Ovary (tissue), 9 donors: ENCODE measurements around the gene UNC5C. TPM values are rescaled to one million over a fixed set of nuclear protein-coding genes. Genes with fewer than 3 reads are reported as not detected.
"Not testable (repeated sequence)": the region's sequence is repeated elsewhere in the genome, so short reads cannot be mapped to it uniquely, and the experiment has no call there.

Experiments
- DNase-seq, 5 donors: peaks; one replicate each; pipeline ENCODE4 v3.0.0-alpha.2; 2019 to 2020
- H3K27ac ChIP-seq, 2 donors: fragments of 200-600 bp; one replicate each; pipeline versions ENCODE4 v1.5.1 to v1.8.0; 2019 to 2022
- H3K27me3 ChIP-seq: fragments of 200-600 bp; one replicate; pipeline ENCODE4 v1.8.0; 2022
- H3K36me3 ChIP-seq: fragments of 200-600 bp; sonication (generic); one replicate; pipeline ENCODE4 v1.5.1; 2019
- H3K4me1 ChIP-seq: one replicate; pipeline ENCODE4 v1.8.1; 2013; ENCODE audit warnings: mild to moderate bottlenecking, moderate library complexity; ENCODE audit not compliant: insufficient read depth
- H3K4me3 ChIP-seq: fragments of 200-600 bp; sonication (generic); one replicate; pipeline ENCODE4 v1.5.1; 2017
- H3K9me3 ChIP-seq, 2 donors: fragments of 200-600 bp in 1 of 2; sonication (generic) in 1 of 2; one replicate each; pipeline versions ENCODE4 v1.5.1 to v1.8.1; 2013 to 2019; ENCODE audit warnings: mild to moderate bottlenecking in 1 of 2, moderate library complexity in 1 of 2
- EP300 ChIP-seq: sonication (generic); formaldehyde crosslinking; IDR thresholded peaks from one replicate; pipeline ENCODE4 v1.6.1; 2017; ENCODE audit warnings: antibody characterized with exemption
- POLR2A ChIP-seq: fragments of 450-650 bp; IDR thresholded peaks from one replicate; pipeline ENCODE4 v1.6.1; 2017; ENCODE audit warnings: antibody characterized with exemption, mild to moderate bottlenecking, moderate library complexity
- whole genome bisulfite sequencing, 3 donors: extraction: QIAGEN DNeasy Blood & Tissue Kit in 1 of 3; methylation state at CpG; one replicate each; pipeline versions ENCODE4 v1.1.5 to v1.1.7; 2013 to 2017; 5-methylcytosine and 5-hydroxymethylcytosine counted together
- intact Hi-C, 4 donors: fragments of 100-400 bp; cut with DNase I; formaldehyde crosslinking; loops; one replicate each; pipeline versions ENCODE4 v1.11.0 to v1.15.1; 2022 to 2023
- polyA plus RNA-seq, 2 donors: library from polyadenylated mRNA; stranded (reverse); fragments of 200-250 nt in 1 of 2; fragments of 350-450 nt in 1 of 2; fragmentation: Illumina TruSeq in 1 of 2; extraction: RNeasy Lipid Tissue Mini Kit (QIAGEN cat#74804) in 1 of 2; gene quantifications; one replicate each; pipeline ENCODE4 v1.2.3, GENCODE V29; 2013 to 2014
- total RNA-seq, 7 donors: library from RNA; depleted of rRNA in 2 of 7; stranded (reverse); fragments of >200 nt in 2 of 7; fragmentation: NEBNext Ultra II Directional in 3 of 7; extraction: Animal tissue kit (Norgen Biotek cat#: 25700) in 3 of 7; gene quantifications; one replicate each; pipeline versions ENCODE4 v1.1.0 to v1.2.4, GENCODE V29; 2016 to 2023
- TF ChIP-seq, protein P1 (sequence below), 3 donors: fragments of 450-650 bp in 2 of 3; fragments of 200-600 bp in 1 of 3; IDR thresholded peaks; one replicate each; pipeline versions ENCODE4 v1.5.1 to v1.8.0; 2016 to 2022; ENCODE audit warnings: antibody characterized with exemption in 3 of 3, mild to moderate bottlenecking in 1 of 3
- donor health status: DM: no; HTN: no; CAD: no; lungs with moderate emphysema.
- donor health status: DM: no; HTN: no; CAD: no.
- donor health status: Bipolar disorder and iron deficiency.
- donor health status: DM: yes; HTN: yes; CAD: no.
- donor health status: DM: no; HTN: no; CAD: no.
- donor health status: DM: yes; HTN: yes; CAD: no.

UNC5C gene
- total and polyA plus RNA-seq, 9 donors = 1.8 to 9.4 (median 3.9) TPM

DNA sequence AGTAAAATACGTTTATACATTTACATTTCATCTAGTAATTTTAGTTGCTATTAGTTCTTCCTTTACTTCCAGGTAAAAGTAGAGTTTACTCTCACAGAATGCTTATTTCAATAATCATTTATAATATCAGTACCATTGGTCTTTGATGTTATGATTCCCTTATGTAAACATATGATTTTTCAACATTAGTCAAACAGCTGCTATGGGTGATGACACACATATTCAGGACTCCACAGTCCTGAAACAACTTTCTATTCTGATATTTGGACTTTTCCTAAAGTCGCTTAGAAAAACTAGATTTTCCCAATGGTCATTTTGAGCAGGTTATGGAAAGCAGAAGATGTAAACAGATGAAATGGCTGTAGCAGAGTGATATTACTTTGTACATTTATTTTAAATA is 369.8 kb downstream of the UNC5C start:
- TF ChIP-seq POLR2A (no peak), EP300 (no peak)
- TF ChIP-seq, protein P1, sequence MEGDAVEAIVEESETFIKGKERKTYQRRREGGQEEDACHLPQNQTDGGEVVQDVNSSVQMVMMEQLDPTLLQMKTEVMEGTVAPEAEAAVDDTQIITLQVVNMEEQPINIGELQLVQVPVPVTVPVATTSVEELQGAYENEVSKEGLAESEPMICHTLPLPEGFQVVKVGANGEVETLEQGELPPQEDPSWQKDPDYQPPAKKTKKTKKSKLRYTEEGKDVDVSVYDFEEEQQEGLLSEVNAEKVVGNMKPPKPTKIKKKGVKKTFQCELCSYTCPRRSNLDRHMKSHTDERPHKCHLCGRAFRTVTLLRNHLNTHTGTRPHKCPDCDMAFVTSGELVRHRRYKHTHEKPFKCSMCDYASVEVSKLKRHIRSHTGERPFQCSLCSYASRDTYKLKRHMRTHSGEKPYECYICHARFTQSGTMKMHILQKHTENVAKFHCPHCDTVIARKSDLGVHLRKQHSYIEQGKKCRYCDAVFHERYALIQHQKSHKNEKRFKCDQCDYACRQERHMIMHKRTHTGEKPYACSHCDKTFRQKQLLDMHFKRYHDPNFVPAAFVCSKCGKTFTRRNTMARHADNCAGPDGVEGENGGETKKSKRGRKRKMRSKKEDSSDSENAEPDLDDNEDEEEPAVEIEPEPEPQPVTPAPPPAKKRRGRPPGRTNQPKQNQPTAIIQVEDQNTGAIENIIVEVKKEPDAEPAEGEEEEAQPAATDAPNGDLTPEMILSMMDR (IDR thresholded peaks at IDR 0.05) = no peak
- Histone ChIP-seq H3K4me3 (no peak overlapping the region), H3K4me1 (no peaks in the 10 kb centered on the region), H3K27ac (no peak overlapping the region), H3K36me3 (no peaks in the 10 kb centered on the region), H3K27me3 (no peaks in the 10 kb centered on the region), H3K9me3 (no peaks in the 10 kb centered on the region)
- intact Hi-C loops = no loop called here
- 77 to 88% (median 80%) methylated on average over 2 of the region's 2 CpGs for WGBS, 3 donors
- DNase-seq = no peak

- intact Hi-C loops, DNase-seq, H3K27me3 ChIP-seq, H3K36me3 ChIP-seq, H3K4me1 ChIP-seq, H3K9me3 ChIP-seq, H3K4me3 ChIP-seq, H3K27ac ChIP-seq: not testable (repeated sequence)
- WGBS, 3 donors = 95 to 100% (median 98%) methylated on average over 1 of the region's 3 CpGs
Observed at GRCh38 chr4:95171377-95171776, 377.4 kb downstream of the UNC5C start.

GRCh38 chr4:95170176-95170575 is 378.6 kb downstream of the UNC5C start:
- no peaks in the 10 kb centered on the region for H3K9me3 ChIP-seq
- intact Hi-C loops = no loop called here
- DNase-seq = no peak
- no peak overlapping the region for H3K27ac ChIP-seq
- H3K4me3 ChIP-seq = no peak overlapping the region
- TF ChIP-seq EP300 = no peak
- TF ChIP-seq POLR2A = no peak
- TF ChIP-seq, protein P1 (IDR thresholded peaks at IDR 0.05) = no peak
- H3K36me3 ChIP-seq = no peaks in the 10 kb centered on the region
- H3K27me3 ChIP-seq = no peaks in the 10 kb centered on the region
- H3K4me1 ChIP-seq = no peaks in the 10 kb centered on the region
- 95 to 98% (median 96%) methylated on average over 7 of the region's 7 CpGs for WGBS, 3 donors

- TF ChIP-seq EP300 (no peak), POLR2A (no peak)
- TF ChIP-seq, protein P1 (IDR thresholded peaks at IDR 0.05) = no peak
Observed at GRCh38 chr4:95167805-95168204, 381.0 kb downstream of the UNC5C start.

DNA sequence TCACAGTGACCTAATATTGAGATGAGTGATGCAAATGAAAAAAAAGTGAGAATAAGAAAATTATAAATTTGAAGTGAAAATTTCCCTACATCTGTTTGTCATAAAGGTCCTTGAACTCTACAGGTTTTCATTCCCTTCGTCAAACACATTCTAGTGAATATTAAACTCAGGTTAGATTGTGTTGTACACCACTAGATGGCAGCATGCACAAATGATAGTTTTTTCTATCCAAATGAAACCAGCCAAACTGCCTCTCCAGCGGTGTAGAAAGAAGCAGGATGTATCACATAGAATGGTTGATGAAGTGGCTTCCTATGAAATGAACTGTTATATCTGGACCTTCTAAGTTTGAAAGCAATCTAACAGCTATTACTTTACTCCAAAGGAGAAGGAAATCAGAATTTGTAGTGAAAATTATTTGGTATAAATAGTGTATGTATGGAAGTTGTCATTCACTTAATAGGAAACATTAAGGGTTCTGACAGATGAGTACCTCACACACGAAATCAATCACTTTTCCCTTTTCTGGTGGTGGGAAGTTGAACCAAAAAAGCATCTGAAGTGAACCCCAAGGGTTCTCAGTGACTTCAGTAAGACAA is 382.7 kb downstream of the UNC5C start:
- no peak overlapping the region for H3K4me3 ChIP-seq
- no peaks in the 10 kb centered on the region for H3K27me3 ChIP-seq
- 16 to 25% (median 21%) methylated on average over 3 of the region's 3 CpGs for WGBS, 3 donors
- no peaks in the 10 kb centered on the region for H3K4me1 ChIP-seq
- TF ChIP-seq, protein P1 (IDR thresholded peaks at IDR 0.05) = peak; percentile 43 to 79 (median 63)
- no peak for TF ChIP-seq EP300
- no peaks in the 10 kb centered on the region for H3K36me3 ChIP-seq
- intact Hi-C loops = no loop called here
- no peak overlapping the region for H3K27ac ChIP-seq
- H3K9me3 ChIP-seq = no peaks in the 10 kb centered on the region
- DNase-seq = peak in 2 of 5 donors; percentile 19 to 47

More at GRCh38 chr4:95167805-95168204, 381.0 kb downstream of the UNC5C start:
- Histone ChIP-seq H3K9me3 (no peaks in the 10 kb centered on the region), H3K4me1 (no peaks in the 10 kb centered on the region), H3K27ac (no peak overlapping the region), H3K27me3 (no peaks in the 10 kb centered on the region), H3K36me3 (no peaks in the 10 kb centered on the region), H3K4me3 (no peak overlapping the region)
- no peak for DNase-seq
- WGBS, 3 donors = 90 to 94% (median 92%) methylated on average over 7 of the region's 7 CpGs
- intact Hi-C loops = no loop called here
